Calu3 (cell line): Measurements from ENCODE around the gene CD99. TPM values are rescaled to one million over a fixed set of nuclear protein-coding genes. Genes with fewer than 3 reads are reported as not detected.

Experiments
- BruUV-seq: library from RNA; stranded (reverse); fragments of 400-500 nt; replicated peaks from 2 replicates; lab custom pipeline; 2021; lab: Mats Ljungman, UMichigan
- CTCF ChIA-PET: fragments of 300-600 bp; sonication (Branson Sonifier 250); formaldehyde crosslinking; loops from one replicate; lab custom pipeline; 2022; ENCODE audit warnings: antibody characterized with exemption; lab: Charles Lee
- DNase-seq: peaks from one replicate; pipeline ENCODE4 v3.0.0; 2022
- H3K27ac Mint-ChIP-seq: one replicate; pipeline ENCODE4 v1.8.0; 2022; ENCODE audit warnings: mixed read lengths; ENCODE audit not compliant: unreplicated experiment
- H3K27me3 Mint-ChIP-seq: one replicate; pipeline ENCODE4 v1.8.0; 2022; ENCODE audit warnings: mixed read lengths; ENCODE audit not compliant: unreplicated experiment
- H3K36me3 Mint-ChIP-seq: one replicate; pipeline ENCODE4 v1.8.0; 2022; ENCODE audit warnings: mild to moderate bottlenecking, moderate library complexity, mixed read lengths; ENCODE audit not compliant: insufficient read depth, unreplicated experiment
- H3K4me1 Mint-ChIP-seq: one replicate; pipeline ENCODE4 v1.8.0; 2022; ENCODE audit warnings: mild to moderate bottlenecking, low read depth, mixed read lengths; ENCODE audit not compliant: unreplicated experiment
- H3K4me3 Mint-ChIP-seq: one replicate; pipeline ENCODE4 v1.8.0; 2022; ENCODE audit warnings: mild to moderate bottlenecking, low read depth, moderate library complexity, mixed read lengths; ENCODE audit not compliant: unreplicated experiment
- H3K9me3 Mint-ChIP-seq: one replicate; pipeline ENCODE4 v1.8.0; 2022; ENCODE audit warnings: low read depth, mixed read lengths; ENCODE audit not compliant: unreplicated experiment
- CTCF ChIP-seq: fragments of 200-600 bp; IDR thresholded peaks from one replicate; pipeline ENCODE4 v1.8.0; 2022; ENCODE audit warnings: antibody characterized with exemption; ENCODE audit not compliant: unreplicated experiment
- intact Hi-C: fragments of 100-400 bp; cut with micrococcal nuclease; formaldehyde crosslinking; loops from one replicate; pipeline ENCODE4 v1.10.0; 2022; ENCODE audit not compliant: unreplicated experiment
- total RNA-seq: library from RNA; stranded (reverse); gene quantifications from 2 replicates; pipeline ENCODE4 v1.2.3, GENCODE V29; 2022

Gene CD99
- total RNA-seq, 1 experiment from 2014 or later: 73.9 TPM

- Mint-ChIP-seq H3K27me3 (no peaks in the 10 kb centered on the region), H3K9me3 (peaks cover 4% of the 10 kb centered on the region), H3K4me1 (no peaks in the 10 kb centered on the region), H3K36me3 (no peaks in the 10 kb centered on the region), H3K27ac (no peak overlapping the region), H3K4me3 (no peak overlapping the region)
- DNase-seq: no peak
- TF ChIP-seq CTCF: no peak
- no TSS peak for BruUV-seq
- intact Hi-C loops: no loop called here
- CTCF ChIA-PET: no interaction called here
Observed at GRCh38 chrX:2645563-2645962, 45.5 kb upstream of the CD99 start.

GRCh38 chrX:2647627-2648026, 43.5 kb upstream of the CD99 start:
- Mint-ChIP-seq H3K27me3 (no peaks in the 10 kb centered on the region), H3K9me3 (peaks cover 4% of the 10 kb centered on the region)
- intact Hi-C loops: no loop called here

GRCh38 chrX:2650037-2650436, 41.1 kb upstream of the CD99 start:
- Mint-ChIP-seq H3K9me3 (peaks cover 4% of the 10 kb centered on the region), H3K4me1 (no peaks in the 10 kb centered on the region), H3K4me3 (no peak overlapping the region), H3K27ac (no peak overlapping the region), H3K27me3 (no peaks in the 10 kb centered on the region), H3K36me3 (no peaks in the 10 kb centered on the region)
- intact Hi-C loops: no loop called here
- DNase-seq: no peak
- TF ChIP-seq CTCF: no peak
- CTCF ChIA-PET: no interaction called here
- BruUV-seq: no TSS peak

More at GRCh38 chrX:2647627-2648026, 43.5 kb upstream of the CD99 start:
- DNase-seq: no peak
- Mint-ChIP-seq H3K4me3 (no peak overlapping the region), H3K4me1 (no peaks in the 10 kb centered on the region), H3K36me3 (no peaks in the 10 kb centered on the region), H3K27ac (no peak overlapping the region)
- CTCF ChIA-PET: no interaction called here
- BruUV-seq: no TSS peak
- no peak for TF ChIP-seq CTCF

GRCh38 chrX:2650865-2651264, 40.2 kb upstream of the CD99 start:
- CTCF ChIA-PET: no interaction called here

More at GRCh38 chrX:2650865-2651264, 40.2 kb upstream of the CD99 start:
- Mint-ChIP-seq H3K27ac (no peak overlapping the region), H3K27me3 (no peaks in the 10 kb centered on the region), H3K4me3 (no peak overlapping the region), H3K4me1 (no peaks in the 10 kb centered on the region), H3K9me3 (peaks cover 4% of the 10 kb centered on the region), H3K36me3 (no peaks in the 10 kb centered on the region)
- DNase-seq: no peak
- no peak for TF ChIP-seq CTCF
- intact Hi-C loops: no loop called here
- BruUV-seq: no TSS peak
